ENCODE measurements around the gene SLX9. TPM values are rescaled to one million over a fixed set of nuclear protein-coding genes. Genes with fewer than 3 reads are reported as not detected.

The SLX9 gene
- total RNA-seq, 1 donor from 2014 or later = 31.8 TPM

DNA sequence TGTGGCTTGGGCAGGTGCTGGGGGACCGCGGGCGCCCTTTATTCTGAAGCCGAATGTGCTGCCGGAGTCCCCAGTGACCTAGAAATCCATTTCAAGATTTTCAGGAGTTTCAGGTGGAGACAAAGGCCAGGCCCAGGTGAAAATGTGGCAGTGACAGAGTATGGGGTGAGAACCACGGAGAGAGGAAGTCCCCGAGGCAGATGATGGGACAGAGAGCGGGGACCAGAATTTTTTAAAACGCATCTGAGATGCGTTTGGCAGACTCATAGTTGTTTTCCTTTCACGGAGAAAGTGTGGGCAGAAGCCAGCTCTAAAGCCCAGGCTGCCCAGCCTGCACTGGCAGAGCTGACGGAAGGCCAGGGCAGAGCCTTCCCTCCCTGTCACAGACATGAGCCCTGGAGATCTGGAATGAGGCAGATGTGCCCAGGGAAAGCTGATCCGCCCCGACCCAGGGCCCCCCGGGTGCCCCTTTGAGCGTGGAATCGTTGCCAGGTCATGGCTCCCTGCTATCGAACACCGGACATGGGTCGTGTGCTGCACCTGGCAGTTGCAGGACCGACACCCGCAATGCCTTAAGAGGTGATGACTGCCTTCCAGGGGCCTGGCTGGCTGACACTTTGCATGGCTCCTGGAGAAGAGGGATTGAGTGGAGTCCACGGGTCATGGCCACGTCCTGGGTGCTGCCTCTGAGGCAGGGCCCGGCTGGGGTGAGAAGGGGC, 6.5 kb upstream of the SLX9 start:
- Mint-ChIP-seq H3K4me1 (peaks cover 10% of the 10 kb centered on the region), H3K4me3 (no peak overlapping the region)
- DNase-seq (ENCODE audit: low spot score in 2 of 2, unreplicated experiment in 2 of 2) = no peak

DNA sequence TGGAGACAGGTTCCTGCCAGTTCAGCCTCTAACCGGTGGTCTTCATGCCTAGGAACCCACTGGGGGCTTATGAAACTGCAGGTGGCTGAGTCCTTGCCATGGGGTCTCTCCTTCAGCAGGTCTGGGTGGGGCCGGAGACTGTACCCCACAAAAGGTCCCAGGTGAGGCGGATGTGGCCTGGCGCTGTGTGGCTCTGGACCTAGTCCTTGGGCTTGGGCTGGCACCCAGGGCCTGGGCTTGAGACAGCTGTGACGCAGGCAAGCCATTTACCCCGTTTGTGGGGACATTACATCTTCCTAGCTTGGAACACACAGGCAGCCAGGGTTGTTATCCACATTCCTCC, 5.9 kb upstream of the SLX9 start:
- Mint-ChIP-seq H3K9me3 (no peaks in the 10 kb centered on the region), H3K27me3 (ENCODE audit: low read depth) (peaks cover 53% of the 10 kb centered on the region), H3K36me3 (no peaks in the 10 kb centered on the region), H3K4me1 (peaks cover 10% of the 10 kb centered on the region), H3K27ac (no peak overlapping the region), H3K4me3 (no peak overlapping the region)
- TF ChIP-seq, protein P1, sequence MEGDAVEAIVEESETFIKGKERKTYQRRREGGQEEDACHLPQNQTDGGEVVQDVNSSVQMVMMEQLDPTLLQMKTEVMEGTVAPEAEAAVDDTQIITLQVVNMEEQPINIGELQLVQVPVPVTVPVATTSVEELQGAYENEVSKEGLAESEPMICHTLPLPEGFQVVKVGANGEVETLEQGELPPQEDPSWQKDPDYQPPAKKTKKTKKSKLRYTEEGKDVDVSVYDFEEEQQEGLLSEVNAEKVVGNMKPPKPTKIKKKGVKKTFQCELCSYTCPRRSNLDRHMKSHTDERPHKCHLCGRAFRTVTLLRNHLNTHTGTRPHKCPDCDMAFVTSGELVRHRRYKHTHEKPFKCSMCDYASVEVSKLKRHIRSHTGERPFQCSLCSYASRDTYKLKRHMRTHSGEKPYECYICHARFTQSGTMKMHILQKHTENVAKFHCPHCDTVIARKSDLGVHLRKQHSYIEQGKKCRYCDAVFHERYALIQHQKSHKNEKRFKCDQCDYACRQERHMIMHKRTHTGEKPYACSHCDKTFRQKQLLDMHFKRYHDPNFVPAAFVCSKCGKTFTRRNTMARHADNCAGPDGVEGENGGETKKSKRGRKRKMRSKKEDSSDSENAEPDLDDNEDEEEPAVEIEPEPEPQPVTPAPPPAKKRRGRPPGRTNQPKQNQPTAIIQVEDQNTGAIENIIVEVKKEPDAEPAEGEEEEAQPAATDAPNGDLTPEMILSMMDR (IDR thresholded peaks at IDR 0.05; ENCODE audit: unreplicated experiment) = no peak
- no peak for DNase-seq (ENCODE audit: low spot score in 2 of 2, unreplicated experiment in 2 of 2)

More for the DNA sequence above, 6.5 kb upstream of the SLX9 start:
- Mint-ChIP-seq H3K36me3 (no peaks in the 10 kb centered on the region), H3K27me3 (ENCODE audit: low read depth) (peaks cover 54% of the 10 kb centered on the region), H3K9me3 (no peaks in the 10 kb centered on the region), H3K27ac (no peak overlapping the region)
- TF ChIP-seq, protein P1 (IDR thresholded peaks at IDR 0.05; ENCODE audit: unreplicated experiment) = no peak

DNA sequence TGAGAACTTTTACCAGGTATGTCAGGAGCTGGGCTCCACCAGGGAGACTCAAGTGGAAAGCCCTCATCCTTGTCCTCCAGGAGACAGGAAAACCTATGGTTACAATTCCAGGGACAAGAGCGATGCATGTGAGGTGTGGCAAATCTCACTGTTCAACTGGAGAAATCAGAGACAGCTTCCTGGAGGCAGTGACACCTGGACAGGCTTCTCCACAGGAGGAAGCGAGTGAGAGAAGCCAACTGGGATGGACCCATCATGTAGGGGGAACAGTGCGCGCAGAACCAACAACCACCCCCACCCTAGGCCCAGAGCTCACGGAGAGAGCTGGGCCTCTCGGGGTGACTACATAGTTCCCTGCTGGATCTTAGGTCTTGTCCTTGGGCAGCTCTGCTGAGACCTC, 5.6 kb upstream of the SLX9 start:
- DNase-seq (ENCODE audit: low spot score in 2 of 2, unreplicated experiment in 2 of 2) = no peak
- H3K36me3 Mint-ChIP-seq = no peaks in the 10 kb centered on the region
- TF ChIP-seq, protein P1 (IDR thresholded peaks at IDR 0.05; ENCODE audit: unreplicated experiment) = no peak
- H3K27me3 Mint-ChIP-seq (ENCODE audit: low read depth) = peaks cover 49% of the 10 kb centered on the region
- no peaks in the 10 kb centered on the region for H3K9me3 Mint-ChIP-seq
- no peak overlapping the region for H3K4me3 Mint-ChIP-seq
- H3K4me1 Mint-ChIP-seq = peaks cover 14% of the 10 kb centered on the region
- no peak overlapping the region for H3K27ac Mint-ChIP-seq

DNA sequence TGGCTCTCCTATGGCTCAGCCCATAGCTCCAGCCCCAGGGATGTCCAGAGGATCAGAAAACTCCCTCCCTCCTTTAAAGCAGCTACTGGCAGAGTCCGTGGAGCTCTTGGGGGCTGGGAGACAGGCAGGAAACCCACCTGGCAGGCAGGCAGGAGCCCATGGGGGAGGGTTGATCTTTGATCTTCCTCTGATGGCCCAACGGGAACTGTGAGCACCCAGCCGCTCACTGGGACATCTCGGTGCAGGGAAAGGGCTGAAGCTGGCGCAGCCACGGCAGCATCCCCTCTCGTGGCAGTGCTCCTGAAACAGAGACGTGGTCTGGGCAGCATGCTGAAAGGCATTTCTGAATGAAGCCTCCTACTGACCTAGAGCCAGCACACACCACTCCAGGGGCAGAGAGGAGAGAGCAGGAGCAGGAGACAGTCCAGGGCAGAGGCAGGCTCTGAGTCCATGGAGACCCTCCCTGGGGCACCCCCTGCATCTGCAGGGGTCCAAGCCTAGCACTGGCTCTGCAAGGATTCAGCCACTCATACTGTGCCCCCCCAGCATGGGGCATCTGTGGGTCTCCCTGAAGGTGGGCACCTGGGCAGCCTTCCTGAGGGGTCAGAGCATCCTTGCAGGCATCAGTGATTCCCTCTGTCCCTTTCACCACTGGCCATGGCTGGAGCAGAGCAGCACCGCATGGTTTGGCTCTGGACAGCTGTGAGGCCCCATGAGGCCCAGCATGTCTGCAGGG, 4.9 kb upstream of the SLX9 start:
- Mint-ChIP-seq H3K27me3 (ENCODE audit: low read depth) (peaks cover 42% of the 10 kb centered on the region), H3K4me1 (peaks cover 16% of the 10 kb centered on the region), H3K9me3 (no peaks in the 10 kb centered on the region), H3K27ac (no peak overlapping the region), H3K4me3 (no peak overlapping the region), H3K36me3 (no peaks in the 10 kb centered on the region)
- TF ChIP-seq, protein P1 (IDR thresholded peaks at IDR 0.05; ENCODE audit: unreplicated experiment) = no peak
- DNase-seq (ENCODE audit: low spot score in 2 of 2, unreplicated experiment in 2 of 2) = no peak

DNA sequence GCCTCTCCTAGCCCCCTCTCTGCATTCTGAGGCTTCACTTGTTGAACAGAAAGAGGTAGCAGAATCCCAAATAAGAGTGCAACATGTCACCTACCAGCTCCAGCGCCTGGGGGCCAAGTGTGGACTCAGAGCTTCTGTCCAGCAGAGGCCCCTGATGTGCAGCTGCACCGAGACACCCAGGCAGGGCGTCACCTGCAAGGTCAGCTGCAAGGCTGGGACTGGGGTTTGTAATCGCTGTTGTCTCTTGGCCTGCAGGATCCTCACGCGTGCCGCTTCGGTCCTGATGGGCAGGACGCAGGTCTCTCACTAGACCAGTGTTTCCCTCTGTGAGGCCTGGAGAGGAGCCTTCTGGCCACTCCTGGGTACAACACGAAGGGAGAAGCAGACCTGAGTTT, 4.3 kb upstream of the SLX9 start:
- Mint-ChIP-seq H3K36me3 (no peaks in the 10 kb centered on the region), H3K4me3 (no peak overlapping the region), H3K27ac (no peak overlapping the region), H3K9me3 (no peaks in the 10 kb centered on the region), H3K27me3 (ENCODE audit: low read depth) (peaks cover 37% of the 10 kb centered on the region), H3K4me1 (peaks cover 17% of the 10 kb centered on the region)
- no peak for DNase-seq (ENCODE audit: low spot score in 2 of 2, unreplicated experiment in 2 of 2)
- TF ChIP-seq, protein P1 (IDR thresholded peaks at IDR 0.05; ENCODE audit: unreplicated experiment) = no peak
